ENCODE results near the gene NTNG2.

DNA sequence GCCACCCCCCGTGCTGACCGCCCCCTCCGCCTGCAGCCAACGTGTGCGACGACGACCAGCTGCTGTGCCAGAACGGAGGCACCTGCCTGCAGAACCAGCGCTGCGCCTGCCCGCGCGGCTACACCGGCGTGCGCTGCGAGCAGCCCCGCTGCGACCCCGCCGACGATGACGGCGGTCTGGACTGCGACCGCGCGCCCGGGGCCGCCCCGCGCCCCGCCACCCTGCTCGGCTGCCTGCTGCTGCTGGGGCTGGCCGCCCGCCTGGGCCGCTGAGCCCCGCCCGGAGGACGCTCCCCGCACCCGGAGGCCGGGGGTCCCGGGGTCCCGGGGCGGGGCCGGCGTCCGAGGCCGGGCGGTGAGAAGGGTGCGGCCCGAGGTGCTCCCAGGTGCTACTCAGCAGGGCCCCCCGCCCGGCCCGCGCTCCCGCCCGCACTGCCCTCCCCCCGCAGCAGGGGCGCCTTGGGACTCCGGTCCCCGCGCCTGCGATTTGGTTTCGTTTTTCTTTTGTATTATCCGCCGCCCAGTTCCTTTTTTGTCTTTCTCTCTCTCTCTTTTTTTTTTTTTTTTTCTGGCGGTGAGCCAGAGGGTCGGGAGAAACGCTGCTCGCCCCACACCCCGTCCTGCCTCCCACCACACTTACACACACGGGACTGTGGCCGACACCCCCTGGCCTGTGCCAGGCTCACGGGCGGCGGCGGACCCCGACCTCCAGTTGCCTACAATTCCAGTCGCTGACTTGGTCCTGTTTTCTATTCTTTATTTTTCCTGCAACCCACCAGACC lies 80.2 kb downstream of the NTNG2 start:
- TF ChIP-seq CTCF (IDR thresholded peaks at IDR 0.05) (no peak), POLR2A (IDR thresholded peaks at IDR 0.05) (no peak)
